GM21447 (cell line): Measurements from ENCODE around the gene MARCHF4.

Experiments used
- ATAC-seq: cut with Tn5 transposase; IDR thresholded peaks from one replicate; pipeline ENCODE4 v1.9.1; 2021; ENCODE audit not compliant: unreplicated experiment

MARCHF4 gene

DNA sequence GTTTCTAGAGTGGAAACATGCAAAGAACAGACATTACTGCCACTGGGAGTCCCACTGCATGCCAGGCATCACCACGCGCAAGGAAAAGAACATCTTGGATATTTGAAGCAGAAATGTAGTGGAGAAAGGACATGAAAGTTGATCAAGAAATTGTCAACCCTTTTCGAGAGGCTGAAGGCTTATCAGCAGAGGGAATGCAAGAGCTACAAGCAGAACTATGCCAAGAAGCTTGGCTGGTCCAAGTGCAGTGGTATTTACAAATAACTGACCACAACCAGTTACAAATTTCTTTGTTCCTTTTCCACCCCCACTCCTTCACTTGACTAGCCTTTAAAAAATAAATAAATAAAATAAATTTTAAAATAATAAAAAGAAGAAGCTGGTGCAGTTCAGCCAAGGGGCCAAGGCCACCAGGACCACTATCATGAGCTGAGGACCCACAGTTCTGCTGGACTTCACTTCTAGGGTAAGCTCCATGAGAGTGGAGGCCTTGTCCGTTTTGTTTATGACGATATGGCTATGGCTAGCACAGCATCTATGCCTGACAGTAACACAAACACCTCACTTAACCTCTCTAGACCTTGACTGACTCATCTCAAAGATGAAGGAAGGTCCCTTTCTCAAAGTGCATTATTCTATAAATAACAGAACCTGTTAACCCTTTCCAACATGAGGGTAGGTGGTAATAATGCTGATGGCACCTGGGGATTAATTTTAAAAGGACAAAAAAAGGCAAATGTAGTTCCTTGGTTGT, 20.9 kb downstream of the MARCHF4 start:
- ATAC-seq = no peak

DNA sequence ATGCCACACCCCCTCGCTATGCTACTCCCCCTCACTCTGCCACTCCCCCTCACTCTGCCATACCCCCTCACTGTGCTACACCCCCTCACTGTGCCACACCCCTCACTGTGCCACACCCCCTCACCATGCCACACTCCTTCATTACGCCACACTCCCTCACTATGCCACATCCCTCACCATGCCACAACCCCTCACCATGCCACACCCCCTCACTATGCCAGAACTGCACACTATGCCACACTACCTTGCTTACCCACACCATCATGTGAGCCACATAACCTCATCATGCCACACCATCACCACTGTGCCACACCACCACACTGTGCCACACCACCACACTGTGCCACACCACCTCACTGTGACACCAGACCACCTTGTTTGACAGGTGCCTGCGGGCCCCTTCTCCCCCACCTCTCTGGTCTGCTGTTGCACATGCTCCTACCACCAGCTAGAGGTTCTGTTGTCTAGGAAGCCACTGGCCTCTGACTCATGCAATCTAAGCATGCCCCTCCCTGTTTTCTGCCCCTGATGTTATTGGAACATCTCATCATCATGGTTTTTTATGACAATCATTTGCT, 22.0 kb downstream of the MARCHF4 start:
- no peak for ATAC-seq

DNA sequence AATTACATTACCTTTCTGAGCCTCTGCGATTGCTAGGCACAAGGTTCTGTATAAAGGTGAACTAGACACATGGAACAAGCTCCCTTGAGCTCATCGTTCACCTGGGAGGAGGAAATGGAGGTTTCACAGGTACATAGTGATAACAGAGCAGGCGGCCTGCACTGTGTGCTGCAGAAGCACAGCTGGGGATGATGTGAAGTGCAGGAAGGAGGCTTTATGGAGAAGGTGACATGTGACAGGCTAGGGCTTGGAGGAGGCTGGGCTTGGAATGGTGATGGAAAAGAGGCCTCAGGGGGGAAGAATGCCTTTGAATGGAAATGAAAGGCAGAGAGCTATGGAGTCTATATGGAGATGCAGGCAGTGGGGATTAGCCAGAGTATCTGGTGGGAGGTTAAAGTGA, 22.9 kb downstream of the MARCHF4 start:
- ATAC-seq = no peak

DNA sequence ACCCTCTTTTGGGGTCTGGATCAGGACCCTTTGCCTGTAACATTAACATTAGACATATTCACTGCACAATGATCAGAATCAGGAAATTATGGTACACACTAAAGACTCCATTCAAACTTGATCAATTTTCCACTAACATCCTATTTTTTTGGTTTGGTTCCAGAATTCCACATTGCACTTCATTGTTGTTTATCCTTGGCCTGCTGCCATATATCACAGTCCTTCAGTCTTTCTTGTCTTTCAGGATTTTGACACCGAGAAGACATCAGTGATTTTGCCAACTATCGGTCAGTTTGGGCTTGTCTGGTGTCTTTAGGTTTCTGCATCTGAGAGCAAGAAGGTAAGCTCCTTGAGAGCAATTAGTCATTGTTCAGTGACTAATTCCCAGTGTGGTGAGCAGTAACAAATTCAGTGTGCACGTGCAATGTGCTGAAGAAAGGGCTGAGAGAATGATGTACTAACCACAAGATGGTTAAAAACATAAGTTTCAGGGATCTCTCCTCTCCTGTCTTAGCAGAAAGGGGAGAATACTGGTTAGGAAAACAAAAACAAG, 23.5 kb downstream of the MARCHF4 start:
- ATAC-seq = no peak

DNA sequence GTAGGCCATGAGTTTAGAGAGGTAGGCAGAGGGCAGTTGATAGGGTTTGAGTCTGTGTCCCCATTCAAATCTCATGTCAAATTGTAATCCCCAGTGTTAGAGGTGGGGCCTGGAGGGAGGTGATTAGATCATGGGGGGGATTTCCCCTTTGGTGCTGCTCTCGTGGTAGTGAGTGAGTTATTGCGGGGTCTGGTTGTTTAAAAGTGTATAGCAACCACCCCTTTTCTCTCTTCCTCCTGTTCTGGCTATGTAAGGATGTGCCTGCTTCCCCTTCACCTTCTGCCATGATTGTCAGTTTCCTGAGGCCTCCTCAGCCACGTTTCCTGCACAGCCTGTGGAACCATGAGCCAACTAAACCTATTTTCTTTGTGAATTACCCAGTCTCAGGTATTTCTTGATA, 25.5 kb downstream of the MARCHF4 start:
- ATAC-seq = no peak

DNA sequence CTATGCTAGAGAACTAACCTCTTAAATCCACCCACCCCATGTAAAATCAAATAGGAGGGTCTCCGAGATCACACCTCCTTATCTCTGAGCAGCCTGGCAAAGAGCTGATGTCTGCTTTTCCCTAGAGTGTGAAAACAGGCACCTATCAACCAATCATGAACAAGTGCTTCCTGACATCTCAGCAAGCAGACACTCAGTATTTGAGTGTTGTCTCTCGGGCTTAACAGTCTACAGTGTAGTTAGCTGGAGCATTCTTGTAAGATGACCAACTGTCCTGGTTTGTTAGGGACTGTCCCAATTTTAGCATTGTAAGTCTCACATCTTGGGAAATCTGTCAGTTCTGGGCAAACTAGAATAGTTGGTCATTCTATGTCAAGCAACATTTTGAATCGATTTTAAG, 26.4 kb downstream of the MARCHF4 start:
- ATAC-seq = no peak

DNA sequence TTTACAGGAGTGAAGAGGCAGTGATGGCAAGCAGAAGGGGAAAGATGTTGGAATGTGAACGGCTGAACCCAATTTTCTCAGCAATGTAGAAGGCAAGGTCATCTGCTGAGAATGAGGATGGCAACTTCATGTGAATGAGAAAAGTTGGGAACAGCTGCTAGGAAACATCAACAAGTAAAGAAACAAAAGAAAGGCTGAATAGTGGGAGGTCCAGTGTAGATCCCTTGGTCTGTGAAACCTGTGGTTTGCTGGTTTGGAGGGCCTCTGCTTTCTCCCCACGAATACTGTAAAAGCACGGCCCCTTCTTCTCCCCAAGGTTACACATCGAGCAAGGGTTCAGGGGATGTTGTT, 27.4 kb downstream of the MARCHF4 start:
- no peak for ATAC-seq

DNA sequence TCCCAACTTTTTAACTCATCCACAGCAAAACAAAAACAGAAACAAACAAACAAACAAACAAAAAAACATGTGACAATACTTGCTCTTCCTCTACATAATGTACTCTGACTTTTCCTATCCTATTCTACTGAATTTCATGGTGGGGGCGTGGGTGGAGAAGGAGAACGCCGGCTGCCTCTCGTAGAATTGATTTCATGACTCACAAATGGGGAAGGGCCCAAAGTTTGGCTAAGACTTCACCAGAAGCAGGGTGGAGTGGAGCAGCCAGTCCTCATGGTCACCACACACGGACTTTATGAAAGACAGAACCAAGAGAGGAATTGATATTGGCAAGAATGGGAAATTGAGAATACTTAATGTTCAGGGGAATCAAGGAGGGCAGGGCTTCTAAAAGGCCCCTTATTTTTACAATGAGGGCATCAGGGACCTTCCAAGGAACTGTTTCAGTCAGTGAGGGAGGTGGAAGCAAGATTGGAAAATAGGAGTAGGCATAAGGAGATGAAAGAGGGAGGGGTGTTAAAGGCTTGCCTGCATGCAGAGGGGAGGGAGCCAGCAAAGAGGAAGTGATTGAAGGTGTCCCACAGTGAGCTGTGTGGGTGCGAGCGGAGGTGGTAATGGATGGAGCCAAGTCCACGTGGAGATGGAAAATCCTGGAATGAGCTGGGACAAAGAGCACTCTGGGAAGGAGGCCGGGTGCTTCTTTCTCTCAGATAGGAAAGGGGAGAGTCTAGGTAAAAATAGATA, 27.9 kb downstream of the MARCHF4 start:
- no peak for ATAC-seq

DNA sequence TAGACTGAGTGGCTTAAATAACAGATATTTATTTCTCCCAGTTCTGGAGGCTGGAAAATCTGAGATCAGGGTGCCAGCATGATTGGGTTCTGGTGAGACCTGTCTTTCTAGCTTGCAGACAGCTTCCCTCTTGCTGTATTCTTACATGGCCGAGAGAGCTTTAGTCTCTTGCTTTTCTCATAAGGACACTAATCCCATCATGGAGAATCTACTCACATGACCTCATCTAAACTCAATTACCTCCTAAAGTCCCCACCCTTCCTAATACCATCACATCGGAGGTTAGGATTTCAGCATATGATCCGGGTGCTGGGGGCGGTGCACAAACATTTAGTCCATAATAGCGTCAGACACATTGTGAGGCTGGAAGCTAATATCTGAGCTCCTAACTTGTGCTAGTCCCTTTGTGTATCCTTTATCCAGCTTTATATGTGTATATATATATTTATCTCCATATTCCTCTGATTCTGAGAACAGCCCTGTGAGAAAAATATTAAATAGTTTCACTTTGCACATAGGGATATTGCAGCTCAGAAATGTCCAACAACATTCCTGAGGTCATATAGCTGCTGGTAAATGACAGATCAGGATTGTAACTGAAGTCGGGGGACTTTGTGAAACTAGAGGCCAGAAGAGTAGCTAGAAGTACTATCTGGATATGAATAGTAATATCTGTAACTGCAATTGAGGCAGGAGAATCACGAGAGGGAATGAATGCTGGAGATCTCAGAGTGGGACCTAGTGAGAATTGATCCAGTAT, 28.9 kb downstream of the MARCHF4 start:
- no peak for ATAC-seq

DNA sequence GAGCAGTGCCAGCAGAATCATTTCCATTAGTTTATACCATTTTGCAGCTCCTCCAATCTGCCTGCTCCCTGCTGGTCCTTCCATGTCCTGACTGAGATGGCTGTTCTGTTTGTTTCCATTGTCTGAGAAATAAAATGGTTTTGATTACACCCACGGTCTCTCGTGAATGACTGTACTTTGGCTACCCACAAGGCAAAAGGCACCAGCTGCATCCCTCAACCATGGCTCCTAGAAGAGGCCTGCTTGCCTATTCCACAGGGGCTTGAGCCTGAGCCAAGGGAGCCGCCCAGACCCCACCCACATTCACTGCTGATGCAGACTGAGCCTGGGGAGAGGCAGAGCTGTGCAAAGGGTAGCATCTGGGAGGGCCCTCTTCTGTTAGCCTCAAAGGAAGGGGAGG, 31.2 kb downstream of the MARCHF4 start:
- no peak for ATAC-seq

DNA sequence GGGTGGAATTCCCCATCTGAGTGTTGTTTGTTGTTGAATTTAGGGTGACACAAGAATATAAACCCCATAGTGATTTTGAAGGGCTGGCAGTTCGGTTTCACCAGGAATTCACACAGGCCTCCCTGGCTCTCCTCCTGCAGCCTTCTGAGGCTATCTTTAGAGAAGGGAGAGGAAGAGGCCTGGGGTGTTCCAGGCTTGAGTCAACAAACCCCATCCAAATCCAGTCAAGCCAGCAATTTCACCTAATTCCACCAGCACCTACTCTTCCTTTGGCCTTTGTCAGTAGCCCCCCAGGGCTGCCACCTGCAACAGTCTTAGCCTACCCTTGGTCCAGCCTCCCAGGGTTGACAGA, 32.0 kb downstream of the MARCHF4 start:
- no peak for ATAC-seq

DNA sequence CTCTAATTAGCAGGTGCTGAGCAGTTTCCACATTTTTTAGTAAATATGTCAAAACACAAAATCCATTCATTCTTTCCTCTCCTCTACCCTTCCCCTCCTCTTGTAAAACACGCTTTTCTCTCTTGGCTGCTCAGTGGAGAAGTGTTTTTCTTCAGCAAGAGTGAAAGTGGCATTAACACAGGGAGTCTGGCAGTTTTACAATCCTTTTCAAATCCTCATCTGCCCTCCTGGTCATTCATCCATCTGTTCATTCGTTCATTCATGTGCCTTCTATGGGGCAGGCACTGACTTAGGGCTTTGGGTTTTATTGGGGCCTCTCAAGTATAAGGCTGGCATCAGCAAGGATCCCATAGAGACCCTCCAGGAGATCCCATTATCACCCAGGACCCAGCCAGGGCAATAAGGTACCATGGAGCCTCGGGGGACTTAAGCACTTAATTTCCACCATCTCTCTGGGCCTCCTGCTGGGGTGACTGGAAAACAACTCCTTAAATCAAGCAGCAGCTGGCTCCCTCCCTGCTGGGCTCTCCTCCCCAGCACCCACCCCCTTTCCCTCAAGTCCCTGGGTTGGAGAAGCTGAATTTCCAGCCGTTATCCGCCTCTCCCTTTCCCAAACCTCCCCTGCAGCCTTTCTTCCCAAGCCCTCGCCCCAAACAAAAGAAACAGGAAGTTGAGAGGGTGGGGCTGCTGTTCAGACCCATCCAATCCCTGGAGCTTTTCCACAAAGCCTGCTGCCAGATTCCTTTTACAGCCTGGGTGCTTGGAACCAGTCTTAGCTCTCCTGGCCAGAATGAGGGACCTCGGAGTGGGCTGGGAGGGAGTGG, 32.6 kb downstream of the MARCHF4 start:
- no peak for ATAC-seq

DNA sequence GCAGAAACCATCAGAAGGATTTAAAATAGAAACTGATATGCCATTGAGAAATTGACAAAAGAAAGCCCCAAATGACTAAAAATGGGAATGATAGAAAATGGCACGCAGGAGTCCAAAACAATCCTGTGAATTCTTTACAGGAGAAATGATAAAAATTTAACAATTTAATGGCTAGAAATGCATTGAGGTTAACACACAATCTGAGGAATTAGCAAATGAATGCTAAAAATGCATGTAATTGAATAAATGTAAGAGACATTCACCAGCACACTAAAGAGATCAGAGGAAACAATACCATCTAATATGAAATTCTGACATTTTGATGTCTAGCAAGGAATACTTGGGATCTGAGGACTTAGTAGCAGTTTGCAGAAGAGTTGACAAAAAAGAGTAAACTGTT, 37.0 kb downstream of the MARCHF4 start:
- no peak for ATAC-seq

DNA sequence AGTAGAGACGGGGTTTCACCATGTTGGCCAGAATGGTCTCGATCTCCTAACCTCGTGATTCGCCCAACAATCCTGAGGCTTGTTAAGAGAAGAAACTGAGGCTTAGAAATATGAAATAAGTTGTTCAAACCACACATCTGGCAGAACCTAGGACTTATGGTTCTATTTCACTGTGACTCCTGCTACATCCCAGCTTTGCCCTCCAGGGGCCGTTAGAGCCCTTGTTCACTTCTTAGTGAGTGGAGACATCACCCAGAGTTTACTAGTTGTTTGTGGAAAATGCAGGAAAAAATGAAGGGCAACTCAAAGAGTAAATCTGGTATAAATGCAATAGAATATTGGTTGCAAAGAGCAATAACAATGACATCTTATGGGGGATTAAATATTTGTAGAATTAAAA, 43.9 kb downstream of the MARCHF4 start:
- ATAC-seq = no peak

DNA sequence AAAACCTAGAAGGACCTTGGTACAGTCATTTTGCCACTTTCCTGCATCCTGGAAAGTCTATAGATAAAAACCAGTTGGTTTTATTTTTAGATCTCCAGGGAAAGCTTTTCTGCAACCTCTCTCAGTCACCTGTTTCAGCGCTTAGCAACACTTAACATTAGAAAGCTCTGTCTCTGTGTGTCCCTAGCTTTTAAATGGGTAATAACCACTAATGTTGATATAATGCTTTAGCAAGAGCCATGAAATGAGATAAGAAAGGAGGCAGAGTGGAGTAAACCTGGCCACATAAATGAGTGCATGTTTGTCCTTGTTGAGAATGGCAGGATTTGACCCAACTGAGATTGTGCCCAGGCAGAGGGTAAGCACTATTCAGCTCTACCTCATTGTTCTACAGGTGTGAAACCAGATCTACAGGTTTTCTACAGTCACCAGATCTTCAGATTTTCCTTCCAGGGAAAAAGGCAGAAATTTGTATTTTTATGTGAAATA, 44.8 kb downstream of the MARCHF4 start:
- ATAC-seq = no peak
